WI38 (cell line): Measurements from ENCODE around the gene PHLDA1.

Source experiments
- H3K4me3 ChIP-seq: 2 replicates; pipeline ENCODE4 v1.5.1; 2011; ENCODE audit warnings: low read depth, mild to moderate bottlenecking, control low read depth, low read length
- CTCF ChIP-seq: IDR thresholded peaks from 2 replicates; pipeline ENCODE4 v1.5.1; 2012; ENCODE audit warnings: low read depth, mild to moderate bottlenecking, control low read depth, low read length

PHLDA1 gene

GRCh38 chr12:76031414-76032042 is at the start of gene PHLDA1:
Gene PHLDA1 (minus strand): TSS chr12:76031776.
- TF ChIP-seq CTCF = peak; percentile 52
- H3K4me3 ChIP-seq = peak within 1 kb of the TSS; percentile 97

DNA sequence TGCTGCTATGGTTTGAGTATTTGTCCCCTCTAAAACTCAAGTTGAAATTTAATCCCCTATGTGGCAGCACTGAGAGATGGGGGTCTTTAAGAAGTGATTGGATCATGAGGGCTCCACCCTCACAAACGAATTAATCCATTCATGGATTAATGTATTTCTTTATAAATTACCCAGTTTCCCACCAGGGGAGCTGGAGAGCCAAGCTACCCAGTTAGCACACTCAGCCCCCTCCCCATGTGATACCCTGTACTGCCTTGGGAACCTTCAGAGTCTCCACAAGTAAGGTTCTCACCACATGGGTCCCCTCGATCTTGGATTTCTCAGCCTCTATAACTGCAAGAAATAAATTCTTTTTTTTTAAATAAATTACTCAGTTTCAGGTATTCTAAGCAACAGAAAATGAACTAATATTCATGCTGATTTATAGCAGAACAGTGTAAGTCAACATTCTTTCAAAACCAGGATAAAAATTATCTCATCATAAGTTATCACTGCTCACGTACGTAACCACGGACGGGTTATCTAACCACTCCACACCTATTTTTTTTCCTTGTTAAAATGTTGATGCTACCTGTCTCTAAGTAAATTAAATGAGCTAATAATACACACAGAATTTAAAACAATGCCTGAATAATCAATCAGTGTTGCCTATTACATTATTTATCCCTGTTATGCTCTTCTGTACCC is 49.3 kb upstream of the PHLDA1 start:
- 0 out of 2 replicates have a peak, but pooled peaks have one; percentile 30 for TF ChIP-seq CTCF
- H3K4me3 ChIP-seq = no peak overlapping the region

- TF ChIP-seq CTCF = no peak
- H3K4me3 ChIP-seq = no peak overlapping the region
These were observed 48.6 kb upstream of the PHLDA1 start for GRCh38 chr12:76080017-76080728.

DNA sequence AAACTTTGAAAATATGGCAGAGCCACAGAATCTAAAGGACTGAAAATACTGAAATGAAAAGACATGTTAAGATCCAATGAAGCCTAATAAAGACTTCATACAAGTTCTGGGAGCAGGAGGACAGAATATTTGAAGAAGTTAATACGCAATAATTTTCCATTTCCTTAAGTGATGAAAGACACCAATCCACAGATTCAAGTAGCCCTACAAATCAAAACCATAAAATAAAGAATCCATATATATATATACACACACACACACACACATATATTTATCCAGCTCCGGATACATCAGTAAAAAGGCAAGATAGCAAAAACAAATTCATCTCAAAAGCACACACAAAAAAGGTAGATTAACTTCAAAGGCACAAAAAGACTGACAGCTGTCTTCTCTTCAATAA is 47.2 kb upstream of the PHLDA1 start:
- TF ChIP-seq CTCF = no peak
- no peak overlapping the region for H3K4me3 ChIP-seq

- no peak for TF ChIP-seq CTCF
- no peak overlapping the region for H3K4me3 ChIP-seq
These were observed 43.9 kb upstream of the PHLDA1 start for GRCh38 chr12:76075448-76075847.

DNA sequence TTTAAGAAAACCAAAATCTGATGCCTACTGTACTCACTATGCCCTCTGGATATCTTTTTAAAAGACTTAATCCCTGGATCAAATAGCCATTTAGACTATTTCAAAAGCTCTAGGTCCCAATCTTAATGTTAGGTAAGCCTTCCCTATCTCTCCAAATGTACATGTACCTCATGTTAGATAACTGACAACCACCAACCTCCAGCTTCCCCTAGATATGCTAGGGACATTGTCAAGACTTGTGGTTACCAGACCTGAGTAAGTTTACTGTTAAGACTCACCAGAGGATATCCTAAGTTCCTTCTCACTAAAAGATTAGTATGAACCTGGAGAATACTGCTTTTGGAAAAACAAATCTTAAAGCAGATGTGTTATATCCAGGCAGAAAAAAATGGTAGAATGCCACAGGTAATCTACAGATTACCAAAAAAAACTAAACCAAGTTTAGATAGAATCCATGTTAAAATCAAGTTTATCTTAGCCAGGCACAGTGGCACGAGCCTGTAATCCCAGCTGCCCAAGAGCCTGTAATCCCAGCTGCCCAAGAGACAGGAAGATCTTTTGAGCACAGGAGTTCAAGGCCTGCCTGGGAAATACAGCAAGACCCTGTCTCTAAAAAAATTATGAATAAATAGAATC is 43.2 kb upstream of the PHLDA1 start:
- no peak overlapping the region for H3K4me3 ChIP-seq
- TF ChIP-seq CTCF = no peak
